B cell (primary cell): ENCODE measurements around the gene KSR1.

Experiments
- EZH2 ChIP-seq: IDR thresholded peaks from 2 replicates; pipeline ENCODE4 v1.6.1; 2012; ENCODE audit warnings: borderline replicate concordance, low read depth, mild to moderate bottlenecking, moderate library complexity, low read length; ENCODE audit not compliant: insufficient read depth, poor library complexity, severe bottlenecking
- TF ChIP-seq, protein P1 (sequence below): fragments of 200-600 bp; IDR thresholded peaks from one replicate; pipeline ENCODE4 v1.8.0; 2022; ENCODE audit warnings: antibody characterized with exemption, mild to moderate bottlenecking

DNA sequence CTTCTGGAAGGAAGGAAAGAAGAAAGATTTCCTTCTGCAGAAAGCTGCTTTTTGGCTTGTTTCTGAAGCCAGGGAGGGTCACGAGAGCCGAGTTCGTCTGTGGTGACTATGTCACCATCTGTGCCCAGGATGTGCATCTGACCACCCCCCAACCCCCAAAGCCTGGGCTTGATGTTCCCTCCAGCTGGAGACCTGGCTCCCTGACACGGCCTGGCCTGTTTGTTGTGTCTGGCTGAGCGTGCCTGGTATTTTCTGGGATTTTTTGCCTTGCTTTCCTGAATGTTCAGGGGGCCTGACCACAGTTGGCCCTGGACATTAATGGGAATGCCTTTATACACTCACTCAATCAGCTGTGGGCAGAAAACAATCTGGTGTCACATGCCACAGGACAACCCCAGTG is 213.6 kb downstream of the KSR1 start:
- TF ChIP-seq, protein P1, sequence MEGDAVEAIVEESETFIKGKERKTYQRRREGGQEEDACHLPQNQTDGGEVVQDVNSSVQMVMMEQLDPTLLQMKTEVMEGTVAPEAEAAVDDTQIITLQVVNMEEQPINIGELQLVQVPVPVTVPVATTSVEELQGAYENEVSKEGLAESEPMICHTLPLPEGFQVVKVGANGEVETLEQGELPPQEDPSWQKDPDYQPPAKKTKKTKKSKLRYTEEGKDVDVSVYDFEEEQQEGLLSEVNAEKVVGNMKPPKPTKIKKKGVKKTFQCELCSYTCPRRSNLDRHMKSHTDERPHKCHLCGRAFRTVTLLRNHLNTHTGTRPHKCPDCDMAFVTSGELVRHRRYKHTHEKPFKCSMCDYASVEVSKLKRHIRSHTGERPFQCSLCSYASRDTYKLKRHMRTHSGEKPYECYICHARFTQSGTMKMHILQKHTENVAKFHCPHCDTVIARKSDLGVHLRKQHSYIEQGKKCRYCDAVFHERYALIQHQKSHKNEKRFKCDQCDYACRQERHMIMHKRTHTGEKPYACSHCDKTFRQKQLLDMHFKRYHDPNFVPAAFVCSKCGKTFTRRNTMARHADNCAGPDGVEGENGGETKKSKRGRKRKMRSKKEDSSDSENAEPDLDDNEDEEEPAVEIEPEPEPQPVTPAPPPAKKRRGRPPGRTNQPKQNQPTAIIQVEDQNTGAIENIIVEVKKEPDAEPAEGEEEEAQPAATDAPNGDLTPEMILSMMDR, result no peak
- no peak for TF ChIP-seq EZH2
